SH-SY5Y (cell line): ENCODE measurements around the gene PHKG1.

ENCODE experiments used
- GATA2 ChIP-seq: IDR thresholded peaks from 2 replicates; pipeline ENCODE4 v1.6.1; 2011; ENCODE audit warnings: mild to moderate bottlenecking, low read depth, low read length
- GATA3 ChIP-seq: IDR thresholded peaks from 2 replicates; pipeline ENCODE4 v1.6.1; 2011; ENCODE audit warnings: low read depth, mild to moderate bottlenecking, low read length, moderate library complexity

PHKG1 gene

GRCh38 chr7:56092789-56093531 lies at the start of gene PHKG1:
TSS of gene PHKG1 (minus strand) at chr7:56092952. CDS start at chr7:56088941, 4,011 bp downstream.
- no peak for TF ChIP-seq GATA2
- no peak for TF ChIP-seq GATA3

DNA sequence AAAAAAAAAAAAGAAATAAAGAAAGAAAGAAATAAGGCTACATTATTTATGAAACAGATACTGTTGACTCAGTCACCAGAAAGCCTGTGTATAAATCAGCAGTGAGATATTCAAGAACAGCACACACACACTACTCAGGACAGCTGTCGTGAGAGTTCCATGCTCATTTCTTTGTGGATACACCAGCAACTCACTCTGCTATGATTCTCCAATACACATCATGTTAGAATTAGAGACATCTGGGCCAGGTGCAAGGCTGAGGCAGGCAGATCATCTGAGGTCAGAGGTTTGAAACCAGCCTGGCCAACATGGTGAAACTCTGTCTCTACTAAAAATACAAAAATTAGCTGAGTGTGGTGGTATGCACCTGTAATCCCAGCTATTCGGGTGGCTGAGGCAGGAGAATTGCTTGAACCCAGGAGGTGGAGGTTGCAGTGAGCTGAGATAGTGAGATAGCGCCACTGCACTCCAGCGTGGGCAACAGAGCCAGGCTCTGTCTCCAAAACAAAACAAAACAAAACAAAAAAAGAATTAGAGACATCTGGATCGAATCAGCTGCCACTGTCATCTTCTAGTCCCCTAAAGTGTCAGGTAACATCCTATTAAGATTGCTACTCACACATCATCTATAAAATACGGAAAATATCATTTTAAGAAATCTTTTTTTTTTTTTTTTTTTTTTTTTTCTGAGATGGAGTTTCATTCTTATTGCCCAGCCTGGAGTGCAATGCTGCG lies 34.7 kb upstream of the PHKG1 start:
- no peak for TF ChIP-seq GATA3
- no peak for TF ChIP-seq GATA2

GRCh38 chr7:56125831-56126230 lies 33.1 kb upstream of the PHKG1 start:
- no peak for TF ChIP-seq GATA3
- TF ChIP-seq GATA2: no peak

DNA sequence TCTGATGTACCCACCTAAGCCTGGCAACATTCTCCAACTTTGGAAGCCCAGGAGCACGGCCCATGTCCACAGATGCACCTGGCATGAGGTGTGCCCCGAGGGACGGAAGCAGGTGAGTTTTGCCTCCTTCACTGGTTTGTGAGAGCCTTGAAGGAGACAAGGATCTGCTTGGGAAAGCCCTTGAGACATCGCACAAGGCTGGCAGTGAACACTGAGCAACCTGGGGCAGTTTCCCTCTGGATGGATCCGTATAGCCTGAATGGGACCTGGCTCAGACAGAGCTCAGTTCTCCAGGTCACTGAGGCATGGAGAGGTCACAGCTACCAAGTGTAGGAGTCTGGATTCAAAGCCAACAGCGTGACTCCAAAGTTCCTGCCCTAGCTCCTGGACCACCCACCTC lies 32.2 kb upstream of the PHKG1 start:
- TF ChIP-seq GATA3 (no peak), GATA2 (no peak)

DNA sequence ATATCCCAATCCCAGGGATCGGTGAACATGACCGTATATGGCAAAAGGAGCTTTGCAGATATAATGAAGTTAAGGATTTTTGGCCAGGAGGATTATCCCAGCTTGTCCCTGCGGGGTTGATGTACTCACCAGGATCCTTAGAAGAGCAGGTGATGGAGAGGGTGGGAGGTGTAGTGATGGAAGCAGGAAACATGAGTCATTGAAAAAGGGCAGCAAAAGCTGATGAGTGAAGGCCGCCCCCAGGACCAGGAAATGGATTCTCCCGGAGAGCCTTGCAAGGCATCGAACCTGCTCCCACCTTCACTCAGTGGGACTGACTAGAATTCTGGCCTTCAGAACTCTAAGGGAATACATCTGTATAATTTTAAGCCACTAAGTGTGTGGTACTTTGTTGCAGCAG lies 28.7 kb upstream of the PHKG1 start:
- TF ChIP-seq GATA2 (no peak), GATA3 (no peak)

- no peak for TF ChIP-seq GATA2
- no peak for TF ChIP-seq GATA3
Observed at GRCh38 chr7:56115852-56116538, 23.2 kb upstream of the PHKG1 start, which contains the start of gene NUPR2. TSS of gene NUPR2 (minus strand) at chr7:56116417. CDS start at chr7:56116314, 103 bp downstream.

DNA sequence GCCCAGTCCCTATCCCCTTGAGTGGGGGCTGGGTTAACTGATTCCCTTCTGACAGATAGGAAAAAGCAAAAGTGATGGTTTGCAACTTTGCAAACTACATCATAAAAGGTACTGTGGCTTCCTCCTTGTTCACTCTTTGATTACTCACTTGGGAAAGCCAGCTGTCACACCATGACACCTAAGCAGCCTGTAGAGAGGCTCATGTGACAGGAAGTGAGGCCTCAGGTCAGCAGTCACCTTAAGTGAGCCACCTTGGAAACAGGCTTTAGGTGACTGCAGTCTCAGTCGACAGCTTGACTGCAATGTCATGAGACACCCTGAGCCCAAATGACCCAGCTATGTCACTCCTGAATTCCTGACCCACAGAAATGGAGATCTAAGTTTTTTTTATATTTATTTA lies 17.9 kb upstream of the PHKG1 start:
- no peak for TF ChIP-seq GATA3
- no peak for TF ChIP-seq GATA2

GRCh38 chr7:56107954-56108258 lies 15.2 kb upstream of the PHKG1 start:
- TF ChIP-seq GATA3 (no peak), GATA2 (no peak)

- TF ChIP-seq GATA3 (no peak), GATA2 (no peak; the same call in 1 of the 2 replicates)
Observed at GRCh38 chr7:56106108-56107073, 13.6 kb upstream of the PHKG1 start, which contains the start of gene CHCHD2. TSS of gene CHCHD2 (minus strand) at chr7:56106476. CDS start at chr7:56106413, 63 bp downstream.

DNA sequence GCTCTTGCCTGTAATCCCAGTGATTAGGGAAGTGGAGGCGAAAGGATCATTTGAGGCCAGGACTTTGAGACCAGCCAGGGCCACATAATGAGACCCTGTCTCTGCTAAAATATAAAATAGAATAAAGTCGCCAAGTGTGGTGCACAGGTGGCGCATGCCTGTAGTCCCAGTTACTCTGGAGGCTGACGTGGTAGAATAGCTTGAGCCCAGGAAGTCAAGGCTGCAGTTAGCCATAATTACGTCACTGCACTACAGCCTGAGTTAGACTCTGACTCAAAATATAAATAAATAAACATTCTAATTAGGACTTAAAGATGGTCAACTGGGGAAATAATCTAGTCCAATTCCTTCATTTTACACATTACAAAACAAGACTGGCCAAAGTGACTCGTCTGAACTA lies 12.8 kb upstream of the PHKG1 start:
- TF ChIP-seq GATA2: no peak
- TF ChIP-seq GATA3: no peak

DNA sequence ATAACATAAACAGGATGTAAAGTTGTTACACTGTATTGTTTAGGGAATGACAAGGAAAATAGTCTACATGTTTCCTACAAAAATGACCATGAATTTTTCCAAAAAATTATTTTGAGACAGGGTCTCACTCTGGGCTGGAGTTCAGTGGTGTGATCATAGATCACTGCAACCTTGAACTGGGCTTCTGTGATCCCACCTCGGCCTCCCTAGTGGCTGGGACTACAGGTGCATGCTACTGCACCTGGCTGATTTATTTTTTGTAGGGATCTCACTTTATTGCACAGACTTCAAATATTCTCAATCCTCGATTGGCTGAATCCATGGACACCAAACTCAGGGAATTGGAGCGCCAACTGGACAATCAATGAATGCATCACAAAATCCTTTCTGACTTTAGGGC lies 6.9 kb upstream of the PHKG1 start:
- no peak for TF ChIP-seq GATA3
- no peak for TF ChIP-seq GATA2

DNA sequence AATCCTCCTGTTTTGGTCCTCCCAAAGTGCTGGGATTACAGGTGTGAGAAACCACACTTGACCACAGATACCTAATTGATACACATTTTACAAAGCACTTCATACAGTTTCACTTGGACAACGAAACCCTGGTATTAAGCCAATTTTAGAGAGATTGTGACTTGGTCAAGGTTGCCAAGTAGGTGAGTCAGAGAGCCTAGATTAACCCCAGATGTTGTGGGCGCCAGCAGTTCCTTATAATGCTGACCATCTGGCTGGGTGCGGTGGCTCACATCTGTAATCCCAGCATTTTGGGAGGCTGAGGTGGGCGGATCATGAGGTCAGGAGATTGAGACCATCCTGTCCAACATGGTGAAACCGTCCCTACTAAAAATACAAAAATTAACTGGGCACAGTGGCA lies 4.9 kb upstream of the PHKG1 start:
- TF ChIP-seq GATA2 (no peak), GATA3 (no peak)

- TF ChIP-seq GATA2 (no peak), GATA3 (no peak)
Observed at GRCh38 chr7:56091591-56091990, 1.2 kb downstream of the PHKG1 start.
